Natural killer cell (primary cell): ENCODE results near the gene PTPRK. TPM values are rescaled to one million over a fixed set of nuclear protein-coding genes. Genes with fewer than 3 reads are reported as not detected.

ENCODE experiments used
- ATAC-seq, 3 donors: fragments of 150-1000 bp in 2 of 3; fragments of 200-7000 bp in 1 of 3; cut with Tn5 transposase; 1 replicate in 1 of 3; 2 replicates in 2 of 3; pipeline ENCODE4 v1.10.0; 2021; ENCODE audit warnings: mild to moderate bottlenecking in 2 of 3, moderate library complexity in 2 of 3
- DNase-seq, 2 donors: peaks; one replicate each; pipeline versions ENCODE4 v3.0.0 to v3.0.0-alpha.2; 2013 to 2021; ENCODE audit warnings: mixed read lengths in 1 of 2
- H3K27ac ChIP-seq: one replicate; pipeline ENCODE4 v1.5.1; 2013; ENCODE audit warnings: mild to moderate bottlenecking, low read length
- H3K27me3 ChIP-seq: one replicate; pipeline ENCODE4 v1.6.1; 2013; ENCODE audit warnings: low read length; ENCODE audit not compliant: control insufficient read depth, insufficient read depth
- H3K36me3 ChIP-seq: one replicate; pipeline ENCODE4 v1.6.1; 2013; ENCODE audit warnings: low read length; ENCODE audit not compliant: control insufficient read depth, insufficient read depth
- H3K4me1 ChIP-seq: one replicate; pipeline ENCODE4 v1.6.1; 2013; ENCODE audit warnings: low read length; ENCODE audit not compliant: control insufficient read depth, insufficient read depth
- H3K4me3 ChIP-seq: one replicate; pipeline ENCODE4 v1.5.1; 2013; ENCODE audit warnings: low read length
- H3K9me3 ChIP-seq: one replicate; pipeline ENCODE4 v1.6.1; 2013; ENCODE audit warnings: low read length; ENCODE audit not compliant: control insufficient read depth, insufficient read depth
- H3K27ac Mint-ChIP-seq, 2 donors: one replicate each; pipeline ENCODE4 v1.8.0; 2022; ENCODE audit warnings: mild to moderate bottlenecking in 2 of 2, mixed read lengths in 2 of 2, moderate library complexity in 1 of 2
- H3K27me3 Mint-ChIP-seq, 2 donors: one replicate each; pipeline ENCODE4 v1.8.0; 2022; ENCODE audit warnings: low read depth in 2 of 2, mixed read lengths in 2 of 2
- H3K36me3 Mint-ChIP-seq: one replicate; pipeline ENCODE4 v1.8.0; 2022; ENCODE audit warnings: mixed read lengths
- H3K4me1 Mint-ChIP-seq, 2 donors: one replicate each; pipeline ENCODE4 v1.8.0; 2022; ENCODE audit warnings: mixed read lengths in 2 of 2
- H3K4me3 Mint-ChIP-seq: one replicate; pipeline ENCODE4 v1.8.0; 2022; ENCODE audit warnings: mild to moderate bottlenecking, moderate library complexity, mixed read lengths
- H3K9me3 Mint-ChIP-seq, 2 donors: one replicate each; pipeline ENCODE4 v1.8.0; 2022; ENCODE audit warnings: mixed read lengths in 2 of 2
- WGBS: methylation state at CpG from one replicate; pipeline ENCODE4 v1.1.7; 2013; ENCODE audit warnings: missing lambda C conversion rate; ENCODE audit not compliant: insufficient coverage; 5-methylcytosine and 5-hydroxymethylcytosine counted together
- intact Hi-C: fragments of 100-400 bp; cut with micrococcal nuclease; formaldehyde crosslinking; loops from one replicate; pipeline ENCODE4 v1.14.2; 2022
- total RNA-seq, 4 donors: library from RNA; stranded (reverse); fragments of 120-200 nt in 1 of 4; gene quantifications; one replicate each; pipeline versions ENCODE4 v1.2.3 to v1.2.4, GENCODE V29; 2013 to 2022
- TF ChIP-seq, protein P1 (sequence below): fragments of 200-600 bp; IDR thresholded peaks from one replicate; pipeline ENCODE4 v1.8.0; 2022; ENCODE audit warnings: antibody characterized with exemption

PTPRK gene
- total RNA-seq, 3 donors from 2014 or later (not counting 1 experiment from before 2014, with no cell fraction given) = 0.14 to 1.2 (median 0.95) TPM

DNA sequence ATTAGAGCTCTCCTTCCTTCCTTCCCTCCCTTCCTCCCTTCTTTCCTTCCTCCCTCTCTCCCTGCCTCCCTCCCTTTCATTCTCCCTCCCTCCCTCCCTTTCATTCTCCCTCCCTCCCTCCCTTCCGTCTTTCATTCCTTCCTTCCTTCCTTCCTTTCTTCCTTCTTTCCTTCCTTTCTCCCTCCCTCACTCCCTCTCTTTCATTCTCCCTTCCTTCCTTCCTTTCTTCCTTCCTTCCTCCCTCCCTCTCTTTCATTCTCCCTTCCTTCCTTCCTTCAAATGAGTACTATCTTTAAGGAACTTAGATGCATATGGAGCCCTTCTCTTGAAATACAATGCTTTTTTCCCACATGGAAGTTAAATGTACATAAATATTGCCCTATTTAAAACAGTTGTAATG lies 20.9 kb upstream of the PTPRK start:
- Mint-ChIP-seq H3K4me3 (no peak overlapping the region), H3K4me1 (no peaks in the 10 kb centered on the region), H3K9me3 (peaks cover 2% of the 10 kb centered on the region in 2 donors), H3K27me3 (no peaks in the 10 kb centered on the region), H3K27ac (no peak overlapping the region), H3K36me3 (no peaks in the 10 kb centered on the region)
- intact Hi-C loops = no loop called here
- ATAC-seq (no peak), DNase-seq (no peak)
- Histone ChIP-seq H3K27ac (no peak overlapping the region), H3K4me3 (no peak overlapping the region), H3K36me3 (no peaks in the 10 kb centered on the region), H3K27me3 (no peaks in the 10 kb centered on the region), H3K9me3 (no peaks in the 10 kb centered on the region), H3K4me1 (no peaks in the 10 kb centered on the region)
- TF ChIP-seq, protein P1, sequence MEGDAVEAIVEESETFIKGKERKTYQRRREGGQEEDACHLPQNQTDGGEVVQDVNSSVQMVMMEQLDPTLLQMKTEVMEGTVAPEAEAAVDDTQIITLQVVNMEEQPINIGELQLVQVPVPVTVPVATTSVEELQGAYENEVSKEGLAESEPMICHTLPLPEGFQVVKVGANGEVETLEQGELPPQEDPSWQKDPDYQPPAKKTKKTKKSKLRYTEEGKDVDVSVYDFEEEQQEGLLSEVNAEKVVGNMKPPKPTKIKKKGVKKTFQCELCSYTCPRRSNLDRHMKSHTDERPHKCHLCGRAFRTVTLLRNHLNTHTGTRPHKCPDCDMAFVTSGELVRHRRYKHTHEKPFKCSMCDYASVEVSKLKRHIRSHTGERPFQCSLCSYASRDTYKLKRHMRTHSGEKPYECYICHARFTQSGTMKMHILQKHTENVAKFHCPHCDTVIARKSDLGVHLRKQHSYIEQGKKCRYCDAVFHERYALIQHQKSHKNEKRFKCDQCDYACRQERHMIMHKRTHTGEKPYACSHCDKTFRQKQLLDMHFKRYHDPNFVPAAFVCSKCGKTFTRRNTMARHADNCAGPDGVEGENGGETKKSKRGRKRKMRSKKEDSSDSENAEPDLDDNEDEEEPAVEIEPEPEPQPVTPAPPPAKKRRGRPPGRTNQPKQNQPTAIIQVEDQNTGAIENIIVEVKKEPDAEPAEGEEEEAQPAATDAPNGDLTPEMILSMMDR = no peak
- WGBS = 73% methylated on average over 1 of the region's 1 CpG

DNA sequence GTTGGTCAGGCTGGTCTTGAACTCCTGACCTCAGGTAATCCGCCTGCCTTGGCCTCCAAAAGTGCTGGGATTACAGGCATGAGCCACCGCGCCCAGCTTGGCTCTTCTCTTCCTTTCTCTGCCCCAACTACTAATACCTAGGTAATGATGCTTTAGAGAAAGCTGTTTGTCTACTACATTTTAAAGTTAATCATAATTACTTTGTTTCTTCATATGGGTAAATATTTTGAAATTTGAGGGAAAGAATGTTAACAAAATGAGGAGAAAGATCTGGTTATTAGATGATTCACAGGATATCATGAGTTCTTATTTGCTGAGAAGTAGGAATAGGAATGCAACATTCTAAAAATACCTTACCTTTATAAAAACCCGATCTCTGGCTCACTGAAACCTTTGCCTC lies 18.4 kb upstream of the PTPRK start:
- no peaks in the 10 kb centered on the region for H3K36me3 ChIP-seq
- H3K27me3 ChIP-seq = no peaks in the 10 kb centered on the region
- H3K36me3 Mint-ChIP-seq = no peaks in the 10 kb centered on the region
- H3K27me3 Mint-ChIP-seq = no peaks in the 10 kb centered on the region
- WGBS = 82% methylated on average over 4 of the region's 4 CpGs
- DNase-seq (no peak), ATAC-seq (no peak)
- TF ChIP-seq, protein P1 = no peak
- no peak overlapping the region for H3K4me3 ChIP-seq
- intact Hi-C loops = no loop called here
- H3K27ac ChIP-seq = no peak overlapping the region
- H3K9me3 Mint-ChIP-seq = no peaks in the 10 kb centered on the region
- no peaks in the 10 kb centered on the region for H3K4me1 Mint-ChIP-seq
- no peak overlapping the region for H3K27ac Mint-ChIP-seq
- no peak overlapping the region for H3K4me3 Mint-ChIP-seq
- H3K9me3 ChIP-seq = no peaks in the 10 kb centered on the region
- no peaks in the 10 kb centered on the region for H3K4me1 ChIP-seq

DNA sequence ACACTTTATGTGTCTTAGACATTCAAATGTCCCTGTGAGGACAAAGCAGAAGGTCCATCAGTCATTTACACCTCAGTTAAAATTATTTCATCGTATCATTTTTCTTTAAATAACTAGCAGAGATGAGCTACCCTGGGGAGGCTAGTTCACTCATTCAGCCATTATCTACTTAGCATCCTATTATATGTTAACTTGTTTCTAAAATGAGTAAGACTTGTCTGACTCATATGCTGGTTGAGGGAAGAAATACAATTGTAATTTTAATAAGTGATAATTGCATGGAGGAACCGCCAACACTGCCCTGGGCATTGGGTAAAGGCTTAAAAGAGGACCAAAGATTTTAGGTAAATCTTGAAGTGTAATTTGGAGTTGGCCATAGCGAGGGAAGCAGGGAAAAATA lies 12.4 kb upstream of the PTPRK start:
- TF ChIP-seq, protein P1 = no peak
- ATAC-seq (no peak), DNase-seq (no peak)
- H3K36me3 Mint-ChIP-seq = no peaks in the 10 kb centered on the region
- H3K4me3 ChIP-seq = no peak overlapping the region
- no peak overlapping the region for H3K27ac ChIP-seq
- H3K36me3 ChIP-seq = no peaks in the 10 kb centered on the region
- intact Hi-C loops = no loop called here
- no peak overlapping the region for H3K4me3 Mint-ChIP-seq
- H3K4me1 ChIP-seq = no peaks in the 10 kb centered on the region
- H3K4me1 Mint-ChIP-seq = no peaks in the 10 kb centered on the region
- no peaks in the 10 kb centered on the region for H3K27me3 Mint-ChIP-seq
- WGBS = 93% methylated on average over 2 of the region's 3 CpGs
- H3K9me3 ChIP-seq = no peaks in the 10 kb centered on the region
- H3K27ac Mint-ChIP-seq = no peak overlapping the region
- H3K9me3 Mint-ChIP-seq = peaks cover 0 to 2% of the 10 kb centered on the region in 2 donors
- no peaks in the 10 kb centered on the region for H3K27me3 ChIP-seq

DNA sequence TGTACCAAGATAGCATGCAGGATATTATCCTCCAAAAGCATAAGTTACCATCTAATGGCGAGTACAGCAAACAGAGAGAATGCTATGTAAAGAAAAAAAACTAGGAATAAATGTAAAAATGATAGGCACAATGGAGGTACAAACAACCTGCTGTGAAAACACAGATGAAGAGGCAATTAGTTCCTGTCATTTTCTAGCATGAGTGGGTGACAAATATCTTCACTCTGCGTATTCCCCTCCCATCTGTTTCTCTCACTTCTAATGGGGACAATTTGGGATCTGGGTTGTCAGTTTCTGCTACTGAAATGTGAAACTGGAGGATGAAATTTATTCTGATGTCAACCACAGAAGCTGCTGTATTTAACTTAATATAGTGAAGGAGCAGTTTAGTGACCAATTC lies 11.7 kb upstream of the PTPRK start:
- no peaks in the 10 kb centered on the region for H3K9me3 ChIP-seq
- no peak overlapping the region for H3K4me3 ChIP-seq
- H3K36me3 ChIP-seq = no peaks in the 10 kb centered on the region
- H3K27ac Mint-ChIP-seq = no peak overlapping the region
- no peak overlapping the region for H3K4me3 Mint-ChIP-seq
- H3K27me3 ChIP-seq = no peaks in the 10 kb centered on the region
- H3K4me1 ChIP-seq = no peaks in the 10 kb centered on the region
- WGBS = 71% methylated on average over 1 of the region's 2 CpGs
- intact Hi-C loops = no loop called here
- H3K4me1 Mint-ChIP-seq = no peaks in the 10 kb centered on the region
- ATAC-seq (no peak), DNase-seq (no peak)
- TF ChIP-seq, protein P1 = no peak
- peaks cover 0 to 2% of the 10 kb centered on the region in 2 donors for H3K9me3 Mint-ChIP-seq
- H3K36me3 Mint-ChIP-seq = no peaks in the 10 kb centered on the region
- no peak overlapping the region for H3K27ac ChIP-seq
- H3K27me3 Mint-ChIP-seq = no peaks in the 10 kb centered on the region
